Measurements from ENCODE around the gene KIRREL2.

DNA sequence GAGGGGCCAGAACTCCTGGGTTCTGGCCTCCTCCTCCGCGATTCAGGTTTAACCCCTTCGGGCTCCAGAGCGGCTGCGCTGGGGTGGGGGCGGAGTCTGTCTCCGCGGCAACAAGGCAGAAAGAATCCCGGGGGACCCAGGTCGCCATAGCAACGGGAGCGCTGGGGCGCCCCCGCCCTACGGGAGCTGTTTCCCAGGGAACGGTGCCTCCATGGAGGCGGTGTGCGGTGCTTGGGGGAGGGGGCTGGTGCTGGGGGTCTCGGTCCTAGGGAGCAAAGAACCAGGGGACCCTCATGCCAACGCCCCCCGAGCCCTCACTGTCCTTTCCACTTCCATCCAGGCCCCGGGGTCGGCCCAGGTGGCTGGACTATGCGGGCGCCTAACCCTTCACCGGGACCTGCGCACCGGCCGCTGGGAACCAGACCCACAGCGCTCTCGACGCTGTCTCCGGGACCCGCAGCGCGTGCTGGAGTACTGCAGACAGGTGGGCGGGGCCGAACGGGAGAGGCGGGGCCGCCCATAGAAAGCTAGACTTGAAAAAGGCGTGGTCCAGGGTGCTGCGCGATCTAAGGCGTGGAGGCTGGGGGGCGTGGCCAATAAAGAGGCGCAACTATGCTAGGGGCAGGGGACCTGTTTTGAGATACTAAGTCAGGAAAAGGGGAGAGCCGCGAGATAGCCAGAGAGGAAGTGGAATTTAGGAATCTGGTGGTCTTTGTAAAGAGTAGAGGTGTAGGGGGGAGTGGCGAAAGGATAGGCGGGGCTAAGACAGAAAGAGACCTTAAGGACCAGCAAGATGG lies 12.8 kb downstream of the KIRREL2 start:
- TF ChIP-seq CTCF (IDR thresholded peaks at IDR 0.05) (no peak), POLR2AphosphoS5 (IDR thresholded peaks at IDR 0.05; ENCODE audit: low read depth, low read length) (no peak; the same call in 1 of the 2 replicates), TCF7L2 (IDR thresholded peaks at IDR 0.05; ENCODE audit: low read depth, low read length) (no peak), SIN3A (IDR thresholded peaks at IDR 0.05; ENCODE audit: borderline replicate concordance, insufficient read depth, low read depth, low read length) (no peak)
- TF ChIP-seq, protein P1, sequence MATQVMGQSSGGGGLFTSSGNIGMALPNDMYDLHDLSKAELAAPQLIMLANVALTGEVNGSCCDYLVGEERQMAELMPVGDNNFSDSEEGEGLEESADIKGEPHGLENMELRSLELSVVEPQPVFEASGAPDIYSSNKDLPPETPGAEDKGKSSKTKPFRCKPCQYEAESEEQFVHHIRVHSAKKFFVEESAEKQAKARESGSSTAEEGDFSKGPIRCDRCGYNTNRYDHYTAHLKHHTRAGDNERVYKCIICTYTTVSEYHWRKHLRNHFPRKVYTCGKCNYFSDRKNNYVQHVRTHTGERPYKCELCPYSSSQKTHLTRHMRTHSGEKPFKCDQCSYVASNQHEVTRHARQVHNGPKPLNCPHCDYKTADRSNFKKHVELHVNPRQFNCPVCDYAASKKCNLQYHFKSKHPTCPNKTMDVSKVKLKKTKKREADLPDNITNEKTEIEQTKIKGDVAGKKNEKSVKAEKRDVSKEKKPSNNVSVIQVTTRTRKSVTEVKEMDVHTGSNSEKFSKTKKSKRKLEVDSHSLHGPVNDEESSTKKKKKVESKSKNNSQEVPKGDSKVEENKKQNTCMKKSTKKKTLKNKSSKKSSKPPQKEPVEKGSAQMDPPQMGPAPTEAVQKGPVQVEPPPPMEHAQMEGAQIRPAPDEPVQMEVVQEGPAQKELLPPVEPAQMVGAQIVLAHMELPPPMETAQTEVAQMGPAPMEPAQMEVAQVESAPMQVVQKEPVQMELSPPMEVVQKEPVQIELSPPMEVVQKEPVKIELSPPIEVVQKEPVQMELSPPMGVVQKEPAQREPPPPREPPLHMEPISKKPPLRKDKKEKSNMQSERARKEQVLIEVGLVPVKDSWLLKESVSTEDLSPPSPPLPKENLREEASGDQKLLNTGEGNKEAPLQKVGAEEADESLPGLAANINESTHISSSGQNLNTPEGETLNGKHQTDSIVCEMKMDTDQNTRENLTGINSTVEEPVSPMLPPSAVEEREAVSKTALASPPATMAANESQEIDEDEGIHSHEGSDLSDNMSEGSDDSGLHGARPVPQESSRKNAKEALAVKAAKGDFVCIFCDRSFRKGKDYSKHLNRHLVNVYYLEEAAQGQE (IDR thresholded peaks at IDR 0.05; ENCODE audit: insufficient read depth in 1 of 2, low read depth in 2 of 2, low read length in 1 of 2), result no peak
